Measurements from ENCODE around the gene TMPRSS13. TPM values are rescaled to one million over a fixed set of nuclear protein-coding genes. Genes with fewer than 3 reads are reported as not detected.

The TMPRSS13 gene
- total and polyA plus RNA-seq, 9 of the 15 experiments (the other 6 are each of a cell fraction or from before 2014, with no cell fraction given): 0.11 to 0.29 (median 0.15) TPM

GRCh38 chr11:117870103-117870952 is 58.9 kb downstream of the TMPRSS13 start:
- H3K9me1 ChIP-seq (ENCODE audit: control insufficient read depth, insufficient read depth, low read length): no peaks in the 10 kb centered on the region
- CTCF ChIA-PET (ENCODE audit: low intra/inter-chr PET ratio): no interaction called here
- no peak overlapping the region for H2AFZ ChIP-seq (ENCODE audit: low read depth, low read length)
- no peak for ATAC-seq
- in situ Hi-C loops (cut with MboI) (no loop called here), intact Hi-C loops (cut with micrococcal nuclease) (no loop called here)
- H3K27me3 ChIP-seq (ENCODE audit: control insufficient read depth in 2 of 2, insufficient read depth in 2 of 2, low read length in 2 of 2): peaks cover 60 to 95% of the 10 kb centered on the region in 2 experiments
- DNase-seq (ENCODE audit: extremely low read depth in 1 of 4, low spot score in 3 of 4): no peak
- no peak overlapping the region for H3K4me3 ChIP-seq
- no peak overlapping the region for H3K4me2 ChIP-seq (ENCODE audit: insufficient read depth, low read length)
- H3K9ac ChIP-seq (ENCODE audit: insufficient read depth in 1 of 2, low read depth in 2 of 2, low read length in 2 of 2): no peak overlapping the region
- no peak for FAIRE-seq
- H3K4me1 ChIP-seq (replicated peaks in 1 of 2; ENCODE audit: control insufficient read depth in 2 of 2, insufficient read depth in 2 of 2, low read length in 2 of 2): no peaks in the 10 kb centered on the region
- peaks cover 13% of the 10 kb centered on the region for H4K20me1 ChIP-seq (replicated peaks; ENCODE audit: control insufficient read depth, insufficient read depth, low read length)
- 2% methylated on average over 9 of the region's 9 CpGs for WGBS (ENCODE audit: insufficient coverage, low coverage, missing lambda C conversion rate)
- H3K9me3 ChIP-seq (replicated peaks; ENCODE audit: control insufficient read depth, insufficient read depth, low read depth, low read length): no peaks in the 10 kb centered on the region
- H3K36me3 ChIP-seq (ENCODE audit: control insufficient read depth, insufficient read depth, low read length): no peaks in the 10 kb centered on the region
- no peak overlapping the region for H3K27ac ChIP-seq (ENCODE audit: extremely low read depth, low read depth, low read length)
- POLR2A ChIA-PET: interaction anchor here (0.6 to 2.1 kb wide), 2 partner anchors 10 to 188 kb away, joined by 3 to 7 read pairs; no protein-coding TSS in a partner anchor
- no TSS peak for BruUV-seq (replicated peaks)
- H3K79me2 ChIP-seq (ENCODE audit: control insufficient read depth, insufficient read depth, low read length): no peaks in the 10 kb centered on the region
- TF ChIP-seq MED1 (CRISPR knock-in tag; IDR thresholded peaks at IDR 0.05; ENCODE audit: borderline replicate concordance) (no peak), CREM (IDR thresholded peaks at IDR 0.05; ENCODE audit: low read depth) (no peak), SRF (CRISPR knock-in tag; IDR thresholded peaks at IDR 0.05) (no peak), ZNF311 (CRISPR knock-in tag; IDR thresholded peaks at IDR 0.05) (no peak), NEUROD1 (IDR thresholded peaks at IDR 0.05; ENCODE audit: borderline replicate concordance, low read depth, low read length, partially characterized antibody) (no peak), MCM2 (IDR thresholded peaks at IDR 0.05; ENCODE audit: low read depth) (no peak), ZBTB9 (CRISPR knock-in tag; IDR thresholded peaks at IDR 0.05) (no peak), ZNF79 (CRISPR knock-in tag; IDR thresholded peaks at IDR 0.05; ENCODE audit: low read depth) (no peak), ZBTB43 (CRISPR knock-in tag; IDR thresholded peaks at IDR 0.05) (no peak), FOXJ3 (CRISPR knock-in tag; IDR thresholded peaks at IDR 0.05) (no peak), SREBF2 (CRISPR knock-in tag; IDR thresholded peaks at IDR 0.05) (no peak), ATF7 (IDR thresholded peaks at IDR 0.05) (no peak), HIVEP1 (CRISPR knock-in tag; IDR thresholded peaks at IDR 0.05) (no peak), GATA2 (CRISPR knock-in tag; IDR thresholded peaks at IDR 0.05) (no peak)

Measured in K562 (cell line).